ENCODE results near the gene KLRK1.
"Not testable (repeated sequence)": the region's sequence is repeated elsewhere in the genome, so short reads cannot be mapped to it uniquely, and the experiment has no call there.

The KLRK1 gene

GRCh38 chr12:10388624-10389413, 1.0 kb downstream of the KLRK1 start:
- DNase-seq (ENCODE audit: low read depth in 2 of 2, low spot score in 1 of 2) = no peak

- DNase-seq (ENCODE audit: low read depth in 2 of 2, low spot score in 1 of 2) = not testable (repeated sequence)
Observed at GRCh38 chr12:10387498-10387897, 2.3 kb downstream of the KLRK1 start.

GRCh38 chr12:10386857-10387256, 3.0 kb downstream of the KLRK1 start:
- DNase-seq (ENCODE audit: low read depth in 2 of 2, low spot score in 1 of 2) = no peak

- no peak for DNase-seq (ENCODE audit: low read depth in 2 of 2, low spot score in 1 of 2)
Observed at GRCh38 chr12:10385166-10385613, 4.7 kb downstream of the KLRK1 start.

GRCh38 chr12:10384191-10384590, 5.7 kb downstream of the KLRK1 start:
- DNase-seq (ENCODE audit: low read depth in 2 of 2, low spot score in 1 of 2) = no peak

- DNase-seq (ENCODE audit: low read depth in 2 of 2, low spot score in 1 of 2) = no peak
Observed at GRCh38 chr12:10381928-10382628, 7.8 kb downstream of the KLRK1 start.

- DNase-seq (ENCODE audit: low read depth in 2 of 2, low spot score in 1 of 2) = not testable (repeated sequence)
Observed at GRCh38 chr12:10378737-10379136, 11.1 kb downstream of the KLRK1 start.

- no peak for DNase-seq (ENCODE audit: low read depth in 2 of 2, low spot score in 1 of 2)
Observed at GRCh38 chr12:10374624-10375018, 15.2 kb downstream of the KLRK1 start.

GRCh38 chr12:10372559-10372958, 17.3 kb downstream of the KLRK1 start:
- no peak for DNase-seq (ENCODE audit: low read depth in 2 of 2, low spot score in 1 of 2)

GRCh38 chr12:10371893-10372535, 17.8 kb downstream of the KLRK1 start:
- not testable (repeated sequence) for DNase-seq (ENCODE audit: low read depth in 2 of 2, low spot score in 1 of 2)

GRCh38 chr12:10369557-10370415, 20.1 kb downstream of the KLRK1 start:
- no peak for DNase-seq (ENCODE audit: low read depth in 2 of 2, low spot score in 1 of 2)

GRCh38 chr12:10368206-10369171, 21.4 kb downstream of the KLRK1 start:
- DNase-seq (ENCODE audit: low read depth in 2 of 2, low spot score in 1 of 2) = no peak

- DNase-seq (ENCODE audit: low read depth in 2 of 2, low spot score in 1 of 2) = not testable (repeated sequence)
Observed at GRCh38 chr12:10367714-10368113, 22.1 kb downstream of the KLRK1 start.

- no peak for DNase-seq (ENCODE audit: low read depth in 2 of 2, low spot score in 1 of 2)
Observed at GRCh38 chr12:10366875-10367274, 23.0 kb downstream of the KLRK1 start.

GRCh38 chr12:10365696-10366405, 24.0 kb downstream of the KLRK1 start:
- no peak for DNase-seq (ENCODE audit: low read depth in 2 of 2, low spot score in 1 of 2)

- DNase-seq (ENCODE audit: low read depth in 2 of 2, low spot score in 1 of 2) = no peak
Observed at GRCh38 chr12:10364815-10365622, 24.8 kb downstream of the KLRK1 start.

- no peak for DNase-seq (ENCODE audit: low read depth in 2 of 2, low spot score in 1 of 2)
Observed at GRCh38 chr12:10363914-10364814, 25.7 kb downstream of the KLRK1 start.

GRCh38 chr12:10363658-10363913, 26.3 kb downstream of the KLRK1 start:
- no peak for DNase-seq (ENCODE audit: low read depth in 2 of 2, low spot score in 1 of 2)
